ENCODE results near the gene EXT2. TPM values are rescaled to one million over a fixed set of nuclear protein-coding genes. Genes with fewer than 3 reads are reported as not detected.

Gene EXT2
- 10 to 100 TPM; 26.6 to 28.8 TPM for total RNA-seq

DNA sequence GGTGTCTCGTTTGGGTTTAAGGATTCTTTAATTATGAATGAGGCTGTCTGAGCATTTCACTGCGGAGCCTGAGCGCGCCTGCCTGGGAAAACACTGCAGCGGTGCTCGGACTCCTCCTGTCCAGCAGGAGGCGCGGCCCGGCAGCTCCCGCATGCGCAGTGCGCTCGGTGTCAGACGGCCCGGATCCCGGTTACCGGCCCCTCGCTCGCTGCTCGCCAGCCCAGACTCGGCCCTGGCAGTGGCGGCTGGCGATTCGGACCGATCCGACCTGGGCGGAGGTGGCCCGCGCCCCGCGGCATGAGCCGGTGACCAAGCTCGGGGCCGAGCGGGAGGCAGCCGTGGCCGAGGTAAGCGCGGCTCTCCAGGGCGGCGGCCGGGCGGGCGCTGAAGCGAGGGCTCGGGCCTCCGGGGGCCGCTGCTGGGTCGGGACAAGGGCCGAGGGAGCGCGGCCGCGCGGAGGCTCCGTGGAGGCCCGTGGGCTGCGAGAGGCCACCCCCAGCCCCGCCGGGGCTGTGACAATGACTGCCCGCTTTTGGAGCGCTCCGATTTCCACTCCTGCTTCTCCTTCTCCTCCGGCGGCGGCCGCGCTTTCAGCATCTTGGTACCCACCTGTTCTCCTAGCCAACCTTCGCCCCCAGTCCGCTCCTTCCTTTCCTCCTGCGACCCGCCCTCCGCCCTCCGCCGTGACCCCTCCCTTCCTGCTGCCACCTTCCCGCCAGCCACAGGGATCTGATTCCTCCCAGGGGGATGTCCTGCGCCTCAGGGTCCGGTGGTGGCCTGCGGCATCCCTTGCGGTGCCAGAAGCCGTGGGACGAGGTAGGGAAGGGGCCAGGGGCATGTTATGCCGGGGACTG lies at the start of gene EXT2:
EXT2 (plus strand) TSS at position 173 of the 854 bp plus-strand sequence. CDS start 12,035 bp downstream, outside the sequence.
- Mint-ChIP-seq H3K36me3 (ENCODE audit: insufficient read depth in 2 of 2) (no peaks in the 10 kb centered on the region), H3K27me3 (ENCODE audit: low read depth) (no peaks in the 10 kb centered on the region), H3K27ac (peak within 1 kb of the TSS; percentile 55), H3K9me3 (no peaks in the 10 kb centered on the region), H3K4me1 (ENCODE audit: low read depth) (peaks cover 31% of the 10 kb centered on the region), H3K4me3 (peak within 1 kb of the TSS; percentile 85 to 86)
- ATAC-seq (replicated peaks in 1 of 2), result peak; percentile 95
- peak; percentile 87 to 90 for DNase-seq

DNA sequence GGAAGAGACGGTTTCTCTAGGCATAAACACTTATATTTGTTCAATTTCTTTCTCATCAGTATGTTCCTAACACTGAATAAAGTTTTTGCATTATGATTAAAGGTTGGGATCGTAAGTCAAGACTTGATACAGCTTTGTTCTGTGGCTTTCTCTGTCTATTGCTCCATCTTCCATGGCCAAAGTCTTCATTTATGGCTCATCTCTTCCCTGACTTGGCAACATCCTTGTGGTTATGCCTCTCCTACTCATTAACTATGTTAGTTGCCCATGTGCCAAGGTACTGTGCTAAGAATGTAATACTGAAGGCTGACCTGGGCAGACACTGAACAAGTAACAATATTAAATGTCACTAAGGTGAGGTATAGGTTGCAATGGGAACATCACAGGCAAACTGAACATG lies 49.3 kb upstream of the EXT2 start:
- H3K4me1 Mint-ChIP-seq (ENCODE audit: low read depth), result no peaks in the 10 kb centered on the region
- no peak overlapping the region for H3K4me3 Mint-ChIP-seq
- H3K27me3 Mint-ChIP-seq (ENCODE audit: low read depth), result peaks cover 14% of the 10 kb centered on the region
- no peak overlapping the region for H3K27ac Mint-ChIP-seq
- no peaks in the 10 kb centered on the region for H3K36me3 Mint-ChIP-seq (ENCODE audit: insufficient read depth in 2 of 2)
- H3K9me3 Mint-ChIP-seq, result peaks cover 0 to 3% of the 10 kb centered on the region in 2 donors
- ATAC-seq (replicated peaks in 1 of 2) (no peak), DNase-seq (no peak)

DNA sequence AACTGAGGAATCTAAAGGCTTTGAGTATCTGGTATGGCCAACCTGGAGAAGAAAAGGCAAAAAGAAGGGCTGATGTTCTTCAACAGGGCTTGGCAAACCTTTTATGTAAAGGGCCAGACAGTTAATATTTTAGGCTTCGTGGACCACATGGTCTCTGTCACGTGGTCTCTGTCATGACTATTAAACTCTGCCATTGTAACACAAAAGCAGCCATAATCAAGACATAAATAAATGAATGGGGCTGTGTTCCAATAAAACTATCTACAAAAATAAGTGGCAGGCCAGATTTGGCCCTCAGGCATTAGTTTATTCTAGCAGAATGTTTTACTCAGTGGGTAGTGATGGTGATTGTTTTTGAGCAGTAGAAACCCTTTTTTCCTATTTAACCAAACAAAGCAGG lies 48.2 kb upstream of the EXT2 start:
- Mint-ChIP-seq H3K36me3 (ENCODE audit: insufficient read depth in 2 of 2) (no peaks in the 10 kb centered on the region), H3K9me3 (no peaks in the 10 kb centered on the region), H3K4me3 (no peak overlapping the region), H3K27ac (no peak overlapping the region), H3K27me3 (ENCODE audit: low read depth) (peaks cover 14% of the 10 kb centered on the region), H3K4me1 (ENCODE audit: low read depth) (no peaks in the 10 kb centered on the region)
- no peak for DNase-seq
- no peak for ATAC-seq (replicated peaks in 1 of 2)

DNA sequence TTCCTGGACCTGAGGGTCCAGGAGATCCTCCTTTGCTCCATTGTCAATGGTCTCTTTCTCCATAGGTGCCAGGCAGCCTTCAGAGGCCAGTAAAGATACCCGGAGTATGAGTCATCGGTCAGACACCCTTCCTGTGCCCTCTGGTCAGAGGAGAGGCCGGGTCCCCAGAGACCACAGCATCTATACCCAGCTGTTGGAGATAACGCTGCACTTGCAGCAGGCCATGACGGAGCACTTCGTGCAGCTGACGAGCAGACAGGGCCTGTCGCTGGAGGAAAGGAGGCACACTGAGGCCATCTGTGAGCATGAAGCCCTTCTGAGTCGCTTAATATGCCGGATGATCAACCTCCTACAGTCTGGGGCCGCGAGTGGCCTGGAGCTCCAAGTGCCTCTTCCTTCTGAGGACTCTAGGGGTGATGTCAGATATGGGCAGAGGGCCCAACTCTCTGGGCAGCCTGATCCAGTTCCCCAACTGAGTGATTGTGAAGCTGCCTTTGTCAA lies 47.5 kb upstream of the EXT2 start, which contains the start of gene ACCSL:
ACCSL (plus strand) TSS at position 51 of the 501 bp plus-strand sequence; CDS start at position 107, 56 bp downstream.
- DNase-seq (no peak), ATAC-seq (replicated peaks in 1 of 2) (no peak)
- H3K27ac Mint-ChIP-seq, result no peak within 1 kb of the TSS
- H3K36me3 Mint-ChIP-seq (ENCODE audit: insufficient read depth in 2 of 2), result no peaks in the 10 kb centered on the region
- H3K27me3 Mint-ChIP-seq (ENCODE audit: low read depth), result peaks cover 14% of the 10 kb centered on the region
- no peak within 1 kb of the TSS for H3K4me3 Mint-ChIP-seq
- H3K9me3 Mint-ChIP-seq, result no peaks in the 10 kb centered on the region
- H3K4me1 Mint-ChIP-seq (ENCODE audit: low read depth), result no peaks in the 10 kb centered on the region

DNA sequence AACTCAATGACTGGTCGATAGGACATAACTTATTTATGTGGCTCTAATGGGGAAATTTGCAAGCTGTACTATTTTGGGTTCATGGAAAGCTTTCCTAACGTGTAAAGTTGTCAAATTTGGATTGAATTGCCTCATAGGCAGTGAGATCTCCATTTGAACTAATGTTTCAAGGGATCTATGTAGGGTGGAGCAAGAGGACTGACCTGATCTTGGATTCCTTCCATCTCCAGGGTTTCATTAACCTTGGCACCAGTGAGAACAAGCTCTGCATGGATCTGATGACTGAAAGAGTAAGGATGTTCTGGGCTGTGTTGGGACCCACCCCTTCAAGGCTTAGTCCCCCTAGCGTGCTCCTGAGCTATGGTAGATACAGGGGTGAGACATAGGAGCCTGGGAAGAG lies 45.6 kb upstream of the EXT2 start:
- no peak for ATAC-seq (replicated peaks in 1 of 2)
- no peak overlapping the region for H3K4me3 Mint-ChIP-seq
- no peaks in the 10 kb centered on the region for H3K4me1 Mint-ChIP-seq (ENCODE audit: low read depth)
- no peaks in the 10 kb centered on the region for H3K36me3 Mint-ChIP-seq (ENCODE audit: insufficient read depth in 2 of 2)
- no peak overlapping the region for H3K27ac Mint-ChIP-seq
- no peaks in the 10 kb centered on the region for H3K9me3 Mint-ChIP-seq
- no peak for DNase-seq
- peaks cover 14% of the 10 kb centered on the region for H3K27me3 Mint-ChIP-seq (ENCODE audit: low read depth)

DNA sequence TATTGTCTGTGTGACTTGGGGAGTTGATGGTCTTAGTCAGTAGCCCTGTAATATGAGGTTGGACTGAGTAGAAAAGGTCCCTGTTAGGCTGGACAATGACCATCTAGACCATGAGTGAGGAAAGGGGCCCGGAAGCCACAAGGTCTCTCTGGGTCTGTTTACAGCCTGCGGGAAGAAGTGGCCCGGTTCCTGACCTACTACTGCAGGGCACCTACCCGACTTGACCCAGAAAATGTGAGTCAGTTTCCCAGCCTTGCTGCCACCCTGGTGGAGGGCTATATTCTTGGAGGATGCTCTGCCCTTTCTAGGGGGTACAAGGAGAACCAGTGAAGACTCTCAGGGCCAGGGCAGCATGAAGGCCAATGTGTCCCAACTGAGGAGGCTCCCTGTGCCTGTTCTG lies 44.3 kb upstream of the EXT2 start:
- DNase-seq, result no peak
- Mint-ChIP-seq H3K4me3 (no peak overlapping the region), H3K27me3 (ENCODE audit: low read depth) (peaks cover 15% of the 10 kb centered on the region), H3K27ac (no peak overlapping the region), H3K9me3 (no peaks in the 10 kb centered on the region), H3K4me1 (ENCODE audit: low read depth) (no peaks in the 10 kb centered on the region), H3K36me3 (ENCODE audit: insufficient read depth in 2 of 2) (no peaks in the 10 kb centered on the region)
- no peak for ATAC-seq (replicated peaks in 1 of 2)

DNA sequence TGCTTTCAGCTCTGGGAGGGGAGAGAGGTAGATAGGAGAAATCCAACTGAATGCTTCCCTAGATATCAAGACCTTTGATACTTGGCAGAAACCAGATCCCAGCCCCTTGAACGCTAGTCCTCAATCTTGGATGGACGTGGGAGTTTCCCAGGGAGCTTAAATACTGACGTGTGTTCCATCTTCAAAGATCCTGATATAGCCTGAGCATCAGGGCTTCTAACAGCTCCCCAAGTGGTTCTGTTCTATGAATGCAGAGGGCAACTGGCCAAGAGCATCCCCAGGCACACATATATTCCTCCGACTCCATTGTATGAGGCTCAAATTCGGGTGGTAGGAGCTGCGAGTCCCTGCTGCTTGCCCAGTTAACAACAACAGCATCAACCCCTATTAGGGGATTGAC lies 38.1 kb upstream of the EXT2 start:
- Mint-ChIP-seq H3K4me3 (no peak overlapping the region), H3K9me3 (no peaks in the 10 kb centered on the region), H3K27me3 (ENCODE audit: low read depth) (peaks cover 4% of the 10 kb centered on the region), H3K36me3 (ENCODE audit: insufficient read depth in 2 of 2) (no peaks in the 10 kb centered on the region), H3K4me1 (ENCODE audit: low read depth) (no peaks in the 10 kb centered on the region), H3K27ac (no peak overlapping the region)
- ATAC-seq (replicated peaks in 1 of 2), result no peak
- no peak for DNase-seq

DNA sequence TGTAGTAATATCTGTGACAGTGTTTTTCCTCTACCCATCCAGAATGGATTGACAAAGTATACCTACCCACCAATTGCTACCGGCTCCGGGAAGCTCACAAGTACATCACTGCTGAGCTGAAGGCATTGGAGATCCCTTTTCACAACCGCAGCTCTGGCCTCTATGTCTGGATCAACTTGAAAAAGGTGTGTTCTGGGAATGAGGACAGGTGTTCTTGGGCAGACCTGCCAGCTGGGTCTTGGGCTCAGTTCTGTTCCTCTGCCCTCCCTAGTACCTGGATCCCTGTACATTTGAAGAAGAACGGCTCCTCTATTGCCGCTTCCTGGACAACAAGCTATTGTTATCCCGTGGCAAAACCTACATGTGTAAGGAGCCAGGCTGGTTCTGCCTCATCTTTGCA lies 37.2 kb upstream of the EXT2 start:
- Mint-ChIP-seq H3K27me3 (ENCODE audit: low read depth) (peaks cover 4% of the 10 kb centered on the region), H3K4me1 (ENCODE audit: low read depth) (no peaks in the 10 kb centered on the region), H3K9me3 (no peaks in the 10 kb centered on the region), H3K4me3 (no peak overlapping the region), H3K36me3 (ENCODE audit: insufficient read depth in 2 of 2) (no peaks in the 10 kb centered on the region), H3K27ac (no peak overlapping the region)
- ATAC-seq (replicated peaks in 1 of 2) (no peak), DNase-seq (no peak)

DNA sequence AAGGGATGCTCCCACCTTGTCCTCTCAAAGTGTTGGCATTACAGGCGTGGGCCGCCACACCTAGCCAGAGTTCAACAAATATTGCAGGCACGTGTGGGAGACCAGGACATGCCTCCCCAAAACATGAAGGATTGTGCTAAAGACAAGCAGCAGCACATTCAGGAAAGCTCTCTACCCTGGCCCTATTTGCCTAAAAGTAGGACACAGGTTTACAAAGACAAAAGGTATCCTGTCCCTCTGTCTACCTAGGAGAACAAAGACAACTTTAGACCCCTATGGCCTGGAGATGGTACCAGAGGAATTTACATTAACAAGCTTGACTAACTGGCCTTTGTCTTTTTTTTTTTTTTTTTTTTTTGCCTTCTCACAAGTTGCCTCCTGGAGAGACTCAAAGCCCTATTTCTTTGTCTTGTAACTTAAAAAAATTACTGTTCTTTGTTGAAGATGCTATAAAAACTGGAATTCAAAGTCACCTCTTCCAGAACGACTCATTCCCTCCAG lies 30.3 kb upstream of the EXT2 start:
- peak overlapping the region; percentile 85 for H3K27ac Mint-ChIP-seq
- no peak for ATAC-seq (replicated peaks in 1 of 2)
- H3K27me3 Mint-ChIP-seq (ENCODE audit: low read depth), result no peaks in the 10 kb centered on the region
- no peaks in the 10 kb centered on the region for H3K36me3 Mint-ChIP-seq (ENCODE audit: insufficient read depth in 2 of 2)
- H3K4me1 Mint-ChIP-seq (ENCODE audit: low read depth), result peaks cover 26% of the 10 kb centered on the region
- H3K9me3 Mint-ChIP-seq, result no peaks in the 10 kb centered on the region
- no peak for DNase-seq
- H3K4me3 Mint-ChIP-seq, result peak overlapping the region; percentile 85 to 95

DNA sequence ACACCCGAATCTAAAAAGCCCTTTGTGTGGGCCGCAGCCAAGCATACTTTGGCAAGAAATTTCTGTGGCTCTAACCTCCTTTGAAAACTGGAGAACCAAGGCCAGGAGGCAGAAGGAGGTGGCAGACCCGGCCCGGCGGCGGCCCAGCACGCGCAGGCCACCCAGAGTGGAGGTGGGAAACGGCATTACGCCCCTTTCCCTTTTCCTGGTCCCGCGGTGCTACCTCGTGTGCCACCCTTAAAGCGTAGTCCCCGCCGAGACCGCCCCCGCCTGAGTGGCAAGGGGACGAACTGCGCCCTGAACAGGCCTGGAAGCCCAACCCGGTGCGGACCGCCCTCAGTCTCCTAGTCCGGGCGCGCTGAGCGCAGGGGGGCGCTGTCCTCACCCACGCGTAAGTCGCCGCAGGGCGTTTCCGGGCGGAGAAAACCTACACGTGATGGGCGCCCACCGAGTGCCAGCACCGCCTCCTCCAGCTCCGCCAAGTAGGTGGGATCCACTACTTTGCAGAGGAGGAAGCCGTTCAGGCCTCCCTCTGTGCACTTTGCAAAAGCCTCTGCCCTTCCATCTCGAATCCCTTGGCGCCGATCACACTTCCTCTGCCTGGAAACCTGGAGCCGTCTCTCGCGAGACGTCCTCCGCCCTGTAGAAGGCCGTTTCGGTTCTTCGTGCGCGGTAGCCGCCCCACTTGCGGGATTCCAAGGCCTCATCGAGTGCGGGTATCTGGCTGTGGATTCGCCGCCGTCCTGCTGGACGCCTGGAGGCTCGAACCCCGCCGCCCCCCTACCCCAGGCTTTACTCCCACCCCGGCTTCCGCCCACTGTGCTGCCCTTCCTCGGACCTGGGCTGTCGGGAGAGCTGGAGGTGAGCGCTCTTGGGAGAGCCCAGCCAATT lies 29.4 kb upstream of the EXT2 start, which contains the start of gene ACCS:
ACCS (plus strand) TSS at position 430 of the 891 bp plus-strand sequence. CDS start 1,358 bp downstream, outside the sequence.
- peak within 1 kb of the TSS; percentile 85 for H3K27ac Mint-ChIP-seq
- ATAC-seq (replicated peaks in 1 of 2), result peak; percentile 97
- H3K9me3 Mint-ChIP-seq, result no peaks in the 10 kb centered on the region
- DNase-seq, result peak; percentile 90 to 93
- H3K36me3 Mint-ChIP-seq (ENCODE audit: insufficient read depth in 2 of 2), result peaks cover 0 to 2% of the 10 kb centered on the region in 2 donors
- H3K27me3 Mint-ChIP-seq (ENCODE audit: low read depth), result no peaks in the 10 kb centered on the region
- H3K4me1 Mint-ChIP-seq (ENCODE audit: low read depth), result peaks cover 26% of the 10 kb centered on the region
- H3K4me3 Mint-ChIP-seq, result peak within 1 kb of the TSS; percentile 85 to 95

DNA sequence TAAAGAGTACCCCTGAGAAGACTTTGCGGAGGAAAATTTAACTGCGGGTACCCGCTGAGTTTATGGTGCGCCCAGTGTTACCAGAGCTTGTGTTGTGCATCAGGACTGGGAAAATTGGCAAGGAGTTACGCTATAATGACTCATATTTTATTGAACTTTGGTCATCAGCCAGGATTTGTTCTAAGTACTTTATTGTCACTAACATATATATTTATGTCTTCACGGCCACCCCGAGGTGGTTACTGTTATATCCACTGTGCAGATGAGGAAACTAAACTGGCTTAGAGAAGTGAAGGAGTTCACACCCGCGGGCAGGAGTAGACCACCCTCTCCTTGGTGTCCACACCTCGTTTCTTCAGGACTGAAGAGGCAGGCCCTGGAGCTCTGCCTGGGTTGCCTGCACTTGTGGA lies 28.7 kb upstream of the EXT2 start:
- no peak for ATAC-seq (replicated peaks in 1 of 2)
- DNase-seq, result no peak
- Mint-ChIP-seq H3K27me3 (ENCODE audit: low read depth) (no peaks in the 10 kb centered on the region), H3K27ac (peak overlapping the region; percentile 85), H3K4me1 (ENCODE audit: low read depth) (peaks cover 26% of the 10 kb centered on the region), H3K36me3 (ENCODE audit: insufficient read depth in 2 of 2) (peaks cover 0 to 2% of the 10 kb centered on the region in 2 donors), H3K9me3 (no peaks in the 10 kb centered on the region), H3K4me3 (peak overlapping the region; percentile 85 to 95)

DNA sequence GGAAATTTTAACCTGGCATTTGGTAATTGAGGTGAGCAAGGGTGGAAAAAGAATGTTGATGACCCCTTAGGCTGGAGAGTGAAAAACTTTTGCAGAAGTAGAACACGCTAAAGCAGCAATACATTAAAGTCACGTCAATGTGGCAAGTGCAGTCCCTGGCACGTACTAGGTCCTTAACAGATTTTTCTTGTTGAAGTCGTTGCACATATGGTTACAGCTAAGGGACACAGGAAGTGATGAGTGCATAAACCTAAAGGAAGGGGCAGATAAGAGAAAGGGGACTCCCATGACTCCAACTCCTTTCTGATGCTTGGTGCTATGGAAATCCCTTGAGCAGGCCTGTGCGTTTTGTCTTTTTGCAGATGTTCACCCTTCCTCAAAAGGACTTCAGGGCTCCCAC lies 28.2 kb upstream of the EXT2 start:
- peaks cover 26% of the 10 kb centered on the region for H3K4me1 Mint-ChIP-seq (ENCODE audit: low read depth)
- H3K36me3 Mint-ChIP-seq (ENCODE audit: insufficient read depth in 2 of 2), result peaks cover 0 to 2% of the 10 kb centered on the region in 2 donors
- H3K27me3 Mint-ChIP-seq (ENCODE audit: low read depth), result no peaks in the 10 kb centered on the region
- H3K4me3 Mint-ChIP-seq, result peak overlapping the region; percentile 85 to 95
- H3K9me3 Mint-ChIP-seq, result no peaks in the 10 kb centered on the region
- ATAC-seq (replicated peaks in 1 of 2), result no peak
- no peak overlapping the region for H3K27ac Mint-ChIP-seq
- no peak for DNase-seq

DNA sequence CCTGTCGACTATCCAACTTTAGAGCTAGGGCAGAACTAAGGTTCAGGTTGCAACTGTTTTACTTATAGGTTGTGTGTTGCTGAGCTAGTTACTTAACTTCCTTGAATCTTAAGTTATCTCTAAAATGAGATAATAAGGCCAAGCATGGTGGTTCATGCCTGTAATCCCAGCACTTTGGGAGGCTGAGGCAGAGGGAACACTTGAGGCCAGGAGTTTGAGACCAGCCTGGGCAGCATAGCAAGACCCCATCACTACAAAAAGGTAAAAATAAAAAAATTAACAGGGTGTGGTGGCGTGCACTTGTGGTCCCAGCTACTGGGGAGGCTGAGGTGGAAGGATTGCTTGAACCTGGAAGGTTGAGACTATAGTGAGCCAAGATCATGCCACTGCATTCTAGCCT lies 27.3 kb upstream of the EXT2 start:
- H3K4me3 Mint-ChIP-seq, result no peak overlapping the region
- no peaks in the 10 kb centered on the region for H3K27me3 Mint-ChIP-seq (ENCODE audit: low read depth)
- peaks cover 26% of the 10 kb centered on the region for H3K4me1 Mint-ChIP-seq (ENCODE audit: low read depth)
- H3K27ac Mint-ChIP-seq, result no peak overlapping the region
- peaks cover 0 to 2% of the 10 kb centered on the region in 2 donors for H3K36me3 Mint-ChIP-seq (ENCODE audit: insufficient read depth in 2 of 2)
- DNase-seq (no peak), ATAC-seq (replicated peaks in 1 of 2) (no peak)
- no peaks in the 10 kb centered on the region for H3K9me3 Mint-ChIP-seq

Measured in activated T-cell treated with anti-CD3 and anti-CD28 coated beads, Interleukin-2, amount 50 U/mL, for 72 hours (primary cell).